Hypothalamus (tissue), 51 donors: ENCODE results near the gene SBF1.
"Not testable (repeated sequence)": the region's sequence is repeated elsewhere in the genome, so short reads cannot be mapped to it uniquely, and the experiment has no call there.

Experiments
- DNase-seq, 51 donors: peaks; one replicate each; lab custom pipeline; 2025; lab: John Stamatoyannopoulos, UW

SBF1 gene

GRCh38 chr22:50474710-50475651 lies at the start of gene SBF1:
Gene SBF1 (minus strand): TSS chr22:50475035. CDS start chr22:50474840, 195 bp downstream.
- DNase-seq, result peak; percentile 24 to 95 (median 85)

- DNase-seq, result no peak
These were observed 49.2 kb upstream of the SBF1 start for GRCh38 chr22:50523806-50524675.

DNA sequence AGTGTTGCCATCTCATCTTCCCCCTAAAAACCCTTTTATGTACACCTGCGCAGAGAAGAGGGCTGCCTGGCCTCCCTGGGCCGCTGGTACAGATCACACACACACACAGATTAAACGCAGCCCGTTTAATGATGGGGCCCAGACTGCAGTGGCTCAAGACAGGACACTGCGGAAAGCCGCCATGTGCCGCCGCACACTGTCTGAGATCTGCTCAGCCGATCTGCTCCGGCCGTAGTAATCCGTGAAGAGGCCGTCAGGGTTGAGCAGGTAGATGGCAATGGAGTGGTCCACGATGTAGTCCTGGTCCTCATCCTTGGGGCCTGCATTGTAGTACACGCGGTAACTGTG lies 48.6 kb upstream of the SBF1 start:
- DNase-seq, result no peak

- DNase-seq, result no peak
These were observed 48.1 kb upstream of the SBF1 start for GRCh38 chr22:50522806-50523438.

- no peak for DNase-seq
These were observed 47.5 kb upstream of the SBF1 start for GRCh38 chr22:50522208-50522805.

DNA sequence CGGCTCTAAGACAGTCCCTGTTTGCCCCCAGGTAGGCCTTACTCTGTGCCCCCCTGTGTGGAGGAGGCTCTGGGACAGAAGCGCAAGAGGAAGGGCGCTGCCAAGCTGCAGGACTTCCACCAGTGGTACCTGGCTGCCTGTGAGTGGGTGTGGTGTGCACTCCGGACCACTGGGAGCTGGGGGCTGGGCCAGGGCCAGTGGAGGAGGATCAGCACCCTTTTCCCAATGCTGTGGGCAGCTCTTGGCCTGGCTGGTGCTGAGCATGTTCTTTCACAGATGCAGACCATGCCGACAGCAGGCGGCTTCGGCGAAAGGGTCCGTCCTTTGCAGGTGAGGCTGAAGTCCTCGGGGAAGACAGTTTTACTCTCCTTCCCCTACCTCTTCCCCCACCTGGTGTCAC lies 46.9 kb upstream of the SBF1 start:
- no peak for DNase-seq

DNA sequence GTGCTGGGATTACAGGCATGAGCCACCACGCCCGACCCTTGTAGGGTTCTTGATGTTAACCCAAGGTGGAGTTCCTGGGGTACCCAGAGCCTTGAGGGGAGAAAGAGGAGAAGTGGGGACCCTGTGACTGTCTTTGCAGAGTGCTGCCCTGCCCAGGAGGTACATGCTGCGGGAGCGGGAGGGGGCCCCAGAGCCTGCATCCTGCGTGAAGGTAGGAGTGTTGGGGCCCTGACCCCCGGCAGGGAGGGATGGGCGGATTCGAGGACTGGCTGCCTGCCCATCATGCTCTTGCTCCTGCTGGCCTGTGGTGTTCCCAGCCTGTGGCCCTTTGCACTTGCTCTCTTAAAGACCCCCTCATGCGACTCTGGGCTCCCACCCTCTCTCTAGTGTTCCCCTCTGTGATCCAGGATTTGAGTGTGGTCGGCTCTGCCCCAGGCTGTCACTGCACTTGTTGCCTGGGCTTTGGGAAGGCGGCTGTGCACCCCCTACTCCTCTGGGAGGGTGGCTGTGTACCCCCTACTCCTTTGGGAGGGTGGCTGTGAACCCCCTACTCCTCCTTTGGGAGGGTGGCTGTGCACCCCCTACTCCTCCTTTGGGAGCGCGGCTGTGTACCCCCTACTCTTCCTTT lies 46.1 kb upstream of the SBF1 start:
- DNase-seq, result no peak

DNA sequence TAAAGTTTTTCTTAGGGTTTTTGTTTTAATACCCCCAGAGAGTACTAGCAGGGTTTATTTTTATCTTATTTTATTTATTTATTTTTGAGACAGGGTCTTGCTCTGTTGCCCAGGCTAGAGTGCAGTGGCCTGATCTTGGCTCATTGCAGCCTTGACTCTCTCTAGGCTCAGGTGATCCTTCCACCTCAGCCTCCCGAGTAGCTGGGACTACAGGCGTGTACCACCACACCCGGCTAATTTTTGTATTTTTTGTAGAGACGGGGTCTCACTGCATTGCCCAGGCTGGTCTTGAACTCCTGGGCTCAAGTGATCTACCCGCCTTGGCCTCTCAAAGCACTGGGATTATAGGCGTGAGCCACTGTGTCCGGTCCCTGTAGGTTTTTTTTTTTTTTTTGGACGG lies 45.3 kb upstream of the SBF1 start:
- not testable (repeated sequence) for DNase-seq

GRCh38 chr22:50519151-50519550 lies 44.3 kb upstream of the SBF1 start:
- DNase-seq, result no peak

GRCh38 chr22:50518606-50519005 lies 43.8 kb upstream of the SBF1 start:
- no peak for DNase-seq

DNA sequence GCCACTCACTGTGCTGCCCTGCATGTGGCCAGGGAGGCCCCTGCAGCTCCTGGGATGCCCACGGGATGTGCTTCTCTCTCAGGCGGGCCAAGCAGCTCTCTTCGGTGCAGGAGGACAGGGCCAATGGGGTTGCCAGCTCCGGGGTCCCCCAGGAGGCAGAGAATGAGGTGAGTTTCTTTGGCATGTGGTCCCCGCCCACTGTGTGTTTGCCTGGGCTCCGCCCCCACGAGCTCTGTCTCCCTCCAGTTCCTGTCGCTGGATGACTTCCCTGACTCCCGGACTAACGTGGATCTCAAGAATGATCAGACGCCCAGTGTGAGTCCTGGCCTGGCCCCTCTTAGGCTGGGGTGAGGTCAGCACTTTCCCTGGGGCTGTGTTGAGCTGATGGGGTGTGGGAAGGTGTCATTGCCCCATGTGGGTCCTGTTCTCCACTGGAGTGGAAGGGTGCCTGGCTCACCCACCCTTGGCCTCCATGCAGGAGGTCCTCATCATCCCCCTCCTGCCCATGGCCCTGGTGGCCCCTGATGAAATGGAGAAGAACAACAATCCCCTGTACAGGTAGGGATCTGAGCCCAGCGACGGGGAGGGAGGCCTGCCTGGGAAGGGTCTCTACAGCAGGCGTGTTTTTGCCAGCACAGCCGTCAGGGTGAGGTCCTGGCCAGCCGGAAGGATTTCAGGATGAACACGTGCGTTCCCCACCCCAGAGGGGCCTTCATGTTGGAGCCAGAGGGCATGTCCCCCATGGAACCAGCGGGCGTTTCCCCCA lies 42.8 kb upstream of the SBF1 start:
- DNase-seq, result no peak

DNA sequence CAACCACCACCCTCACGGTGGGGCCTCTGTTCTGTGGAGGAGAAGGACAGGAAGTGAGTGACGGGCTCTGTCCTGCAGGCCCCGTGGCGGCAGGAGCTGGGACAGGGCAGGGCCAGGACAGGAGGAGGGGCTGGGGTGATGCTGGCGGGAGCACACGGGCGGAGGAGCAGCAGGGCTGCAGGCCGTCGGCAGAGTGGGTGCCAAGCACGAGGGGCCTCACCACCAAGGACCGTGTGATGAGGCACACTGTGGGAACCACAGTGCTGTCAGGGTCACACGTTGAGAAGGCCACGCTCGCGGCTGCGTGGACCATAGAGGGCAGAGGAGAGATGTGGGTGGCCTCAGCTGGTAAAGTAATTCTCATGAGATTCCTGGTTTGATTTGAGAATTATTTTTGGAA lies 42.1 kb upstream of the SBF1 start:
- DNase-seq, result no peak

- DNase-seq, result no peak
These were observed 41.2 kb upstream of the SBF1 start for GRCh38 chr22:50516068-50516467.

- DNase-seq, result no peak
These were observed 38.3 kb upstream of the SBF1 start for GRCh38 chr22:50513175-50513574.

GRCh38 chr22:50508897-50509296 lies 34.1 kb upstream of the SBF1 start:
- DNase-seq, result no peak

GRCh38 chr22:50507991-50508884 lies 33.4 kb upstream of the SBF1 start, which contains the start of gene NCAPH2:
Gene NCAPH2 (plus strand): TSS chr22:50508224. CDS start chr22:50508338, 114 bp downstream.
- peak in 45 of 51 donors; percentile 61 to 100 (median 99) for DNase-seq

- peak in 35 of 51 donors; percentile 94 to 100 (median 99) for DNase-seq
These were observed 32.7 kb upstream of the SBF1 start, which contains the start of gene LMF2 for GRCh38 chr22:50507421-50507990. Gene LMF2 (minus strand): TSS chr22:50507702. CDS start chr22:50507675, 27 bp downstream.
